Body of pancreas (tissue), 4 donors: ENCODE results near the gene SSU72.

Experiments
- CTCF ChIP-seq, 7 experiments: fragments of 450-650 bp in 4 of 7; fragments of 200-600 bp in 3 of 7; sonication (generic) in 3 of 7; IDR thresholded peaks; one replicate each; pipeline ENCODE4 v1.5.1; 2016 to 2019; ENCODE audit warnings: antibody characterized with exemption in 7 of 7
- POLR2A ChIP-seq, 3 donors: fragments of 450-650 bp; IDR thresholded peaks; one replicate each; pipeline ENCODE4 v1.6.1; 2016; ENCODE audit warnings: antibody characterized with exemption in 3 of 3, mild to moderate bottlenecking in 2 of 3

GRCh38 chr1:1573843-1574720 is 581 bp downstream of the SSU72 start:
- TF ChIP-seq CTCF (IDR thresholded peaks at IDR 0.05) (peak in 2 of 7 experiments; percentile 14 to 17), POLR2A (IDR thresholded peaks at IDR 0.05) (no peak)
